LNCaP clone FGC (cell line): ENCODE measurements around the gene OGN.

Experiments used
- DNase-seq: peaks from one replicate; pipeline ENCODE4 v3.0.0-alpha.2; 2011; ENCODE audit warnings: low read depth
- H3K4me3 ChIP-seq: 2 replicates; pipeline ENCODE4 v1.5.1; 2011; ENCODE audit warnings: mild to moderate bottlenecking, low read depth, low read length, control low read depth
- TF ChIP-seq, protein P1 (sequence below): IDR thresholded peaks from 2 replicates; pipeline ENCODE4 v1.5.1; 2012; ENCODE audit warnings: mild to moderate bottlenecking; ENCODE audit not compliant: control insufficient read depth, insufficient read depth; ENCODE audit errors: extremely low read depth

Gene OGN

GRCh38 chr9:92435263-92435662 is 30.9 kb upstream of the OGN start:
- no peak overlapping the region for H3K4me3 ChIP-seq
- DNase-seq = no peak
- TF ChIP-seq, protein P1, sequence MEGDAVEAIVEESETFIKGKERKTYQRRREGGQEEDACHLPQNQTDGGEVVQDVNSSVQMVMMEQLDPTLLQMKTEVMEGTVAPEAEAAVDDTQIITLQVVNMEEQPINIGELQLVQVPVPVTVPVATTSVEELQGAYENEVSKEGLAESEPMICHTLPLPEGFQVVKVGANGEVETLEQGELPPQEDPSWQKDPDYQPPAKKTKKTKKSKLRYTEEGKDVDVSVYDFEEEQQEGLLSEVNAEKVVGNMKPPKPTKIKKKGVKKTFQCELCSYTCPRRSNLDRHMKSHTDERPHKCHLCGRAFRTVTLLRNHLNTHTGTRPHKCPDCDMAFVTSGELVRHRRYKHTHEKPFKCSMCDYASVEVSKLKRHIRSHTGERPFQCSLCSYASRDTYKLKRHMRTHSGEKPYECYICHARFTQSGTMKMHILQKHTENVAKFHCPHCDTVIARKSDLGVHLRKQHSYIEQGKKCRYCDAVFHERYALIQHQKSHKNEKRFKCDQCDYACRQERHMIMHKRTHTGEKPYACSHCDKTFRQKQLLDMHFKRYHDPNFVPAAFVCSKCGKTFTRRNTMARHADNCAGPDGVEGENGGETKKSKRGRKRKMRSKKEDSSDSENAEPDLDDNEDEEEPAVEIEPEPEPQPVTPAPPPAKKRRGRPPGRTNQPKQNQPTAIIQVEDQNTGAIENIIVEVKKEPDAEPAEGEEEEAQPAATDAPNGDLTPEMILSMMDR = no peak

- DNase-seq = no peak
- TF ChIP-seq, protein P1 = no peak
Measured at GRCh38 chr9:92432972-92433548, 28.7 kb upstream of the OGN start.

GRCh38 chr9:92432350-92432749 is 28.0 kb upstream of the OGN start:
- no peak for DNase-seq
- H3K4me3 ChIP-seq = no peak overlapping the region
- TF ChIP-seq, protein P1 = no peak

More at GRCh38 chr9:92432972-92433548, 28.7 kb upstream of the OGN start:
- no peak overlapping the region for H3K4me3 ChIP-seq

DNA sequence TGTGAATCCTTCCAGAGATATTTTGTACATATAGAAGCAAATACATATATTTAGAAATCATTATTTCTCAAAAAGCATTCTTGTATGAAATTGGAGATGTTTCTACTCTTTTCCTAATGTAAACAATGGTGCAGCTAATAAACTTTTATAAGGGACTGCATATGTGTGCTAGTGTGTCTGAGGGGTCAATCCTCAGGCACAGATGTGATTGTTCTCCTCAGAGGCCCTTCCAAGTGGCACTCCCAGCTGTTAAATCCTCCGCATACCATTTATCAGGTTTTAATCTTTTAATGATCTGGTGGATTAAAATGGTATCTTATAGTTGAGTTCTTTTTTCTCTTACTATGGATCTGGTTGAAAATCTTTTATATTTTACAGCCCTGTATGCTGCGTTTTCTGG is 25.5 kb upstream of the OGN start:
- TF ChIP-seq, protein P1 = no peak
- no peak overlapping the region for H3K4me3 ChIP-seq
- DNase-seq = no peak

- no peak overlapping the region for H3K4me3 ChIP-seq
- DNase-seq = no peak
- TF ChIP-seq, protein P1 = no peak
Measured at GRCh38 chr9:92426501-92427145, 22.2 kb upstream of the OGN start.

GRCh38 chr9:92425474-92425873 is 21.1 kb upstream of the OGN start:
- no peak overlapping the region for H3K4me3 ChIP-seq
- no peak for DNase-seq
- TF ChIP-seq, protein P1 = no peak

GRCh38 chr9:92424340-92424739 is 20.0 kb upstream of the OGN start, which contains the start of gene OMD:
OMD (minus strand) TSS chr9:92424471; CDS start chr9:92417558, 6,913 bp downstream.
- no peak within 1 kb of the TSS for H3K4me3 ChIP-seq
- DNase-seq = no peak
- TF ChIP-seq, protein P1 = no peak
